ENCODE data around the gene TMEM170B.
"Not testable (repeated sequence)": the region's sequence is repeated elsewhere in the genome, so short reads cannot be mapped to it uniquely, and the experiment has no call there.

TMEM170B gene

DNA sequence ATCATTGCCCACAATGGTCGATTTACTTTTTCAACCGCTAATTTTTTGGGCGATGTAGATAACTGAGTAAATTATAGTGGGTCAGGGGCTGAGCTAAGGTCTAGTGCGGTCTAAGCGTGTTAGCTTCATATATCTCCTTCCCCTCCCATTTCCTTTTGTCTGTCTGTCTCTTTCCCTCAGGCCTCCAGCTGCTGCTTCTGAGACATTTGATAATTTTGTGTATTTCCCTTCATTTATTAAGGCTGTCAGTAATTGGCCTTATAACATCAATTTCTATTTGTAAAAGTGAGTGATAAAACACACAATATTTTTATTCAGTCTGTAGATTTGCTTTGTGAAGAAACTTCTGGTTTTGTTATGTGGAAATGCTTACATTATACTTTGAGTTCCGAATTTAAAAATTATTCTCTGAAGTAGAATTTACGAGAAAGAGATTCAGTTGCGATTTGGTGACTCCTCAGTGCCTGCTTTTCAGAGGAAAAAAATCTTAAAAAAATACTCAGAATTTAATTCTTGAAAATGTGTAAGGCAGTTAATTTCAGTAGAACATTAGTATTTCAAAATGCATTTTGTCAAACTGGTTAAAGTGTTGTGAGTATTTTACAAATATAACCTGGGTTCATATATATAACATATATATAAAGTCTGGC lies 1.4 kb downstream of the TMEM170B start:
- H3K4me3 ChIP-seq (ENCODE audit: low read length): no peak overlapping the region
- no peak for DNase-seq (ENCODE audit: low read depth)
- TF ChIP-seq, protein P1, sequence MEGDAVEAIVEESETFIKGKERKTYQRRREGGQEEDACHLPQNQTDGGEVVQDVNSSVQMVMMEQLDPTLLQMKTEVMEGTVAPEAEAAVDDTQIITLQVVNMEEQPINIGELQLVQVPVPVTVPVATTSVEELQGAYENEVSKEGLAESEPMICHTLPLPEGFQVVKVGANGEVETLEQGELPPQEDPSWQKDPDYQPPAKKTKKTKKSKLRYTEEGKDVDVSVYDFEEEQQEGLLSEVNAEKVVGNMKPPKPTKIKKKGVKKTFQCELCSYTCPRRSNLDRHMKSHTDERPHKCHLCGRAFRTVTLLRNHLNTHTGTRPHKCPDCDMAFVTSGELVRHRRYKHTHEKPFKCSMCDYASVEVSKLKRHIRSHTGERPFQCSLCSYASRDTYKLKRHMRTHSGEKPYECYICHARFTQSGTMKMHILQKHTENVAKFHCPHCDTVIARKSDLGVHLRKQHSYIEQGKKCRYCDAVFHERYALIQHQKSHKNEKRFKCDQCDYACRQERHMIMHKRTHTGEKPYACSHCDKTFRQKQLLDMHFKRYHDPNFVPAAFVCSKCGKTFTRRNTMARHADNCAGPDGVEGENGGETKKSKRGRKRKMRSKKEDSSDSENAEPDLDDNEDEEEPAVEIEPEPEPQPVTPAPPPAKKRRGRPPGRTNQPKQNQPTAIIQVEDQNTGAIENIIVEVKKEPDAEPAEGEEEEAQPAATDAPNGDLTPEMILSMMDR (IDR thresholded peaks at IDR 0.05; ENCODE audit: insufficient read depth, low read depth, low read length, missing control alignments): no peak

DNA sequence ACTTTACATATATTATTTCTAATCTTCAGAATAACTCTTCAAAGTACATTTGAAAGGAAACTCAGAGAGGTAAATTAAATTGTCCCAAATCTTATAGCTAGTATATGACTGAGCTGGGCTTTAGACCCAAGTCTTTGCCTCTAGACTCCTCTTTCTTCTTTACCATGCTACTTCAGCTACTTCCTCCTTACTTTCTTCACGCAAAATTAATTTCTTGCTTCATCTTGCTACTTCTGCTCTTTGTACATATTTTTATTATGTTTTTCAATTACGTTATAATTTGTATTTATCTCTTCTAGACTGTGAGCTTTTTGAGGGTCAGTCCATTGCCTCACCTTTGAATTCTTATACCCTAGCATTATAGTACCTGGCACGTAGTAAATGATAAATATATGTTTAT lies 5.3 kb downstream of the TMEM170B start:
- no peak overlapping the region for H3K4me3 ChIP-seq (ENCODE audit: low read length)
- TF ChIP-seq, protein P1 (IDR thresholded peaks at IDR 0.05; ENCODE audit: insufficient read depth, low read depth, low read length, missing control alignments): no peak
- DNase-seq (ENCODE audit: low read depth): no peak

DNA sequence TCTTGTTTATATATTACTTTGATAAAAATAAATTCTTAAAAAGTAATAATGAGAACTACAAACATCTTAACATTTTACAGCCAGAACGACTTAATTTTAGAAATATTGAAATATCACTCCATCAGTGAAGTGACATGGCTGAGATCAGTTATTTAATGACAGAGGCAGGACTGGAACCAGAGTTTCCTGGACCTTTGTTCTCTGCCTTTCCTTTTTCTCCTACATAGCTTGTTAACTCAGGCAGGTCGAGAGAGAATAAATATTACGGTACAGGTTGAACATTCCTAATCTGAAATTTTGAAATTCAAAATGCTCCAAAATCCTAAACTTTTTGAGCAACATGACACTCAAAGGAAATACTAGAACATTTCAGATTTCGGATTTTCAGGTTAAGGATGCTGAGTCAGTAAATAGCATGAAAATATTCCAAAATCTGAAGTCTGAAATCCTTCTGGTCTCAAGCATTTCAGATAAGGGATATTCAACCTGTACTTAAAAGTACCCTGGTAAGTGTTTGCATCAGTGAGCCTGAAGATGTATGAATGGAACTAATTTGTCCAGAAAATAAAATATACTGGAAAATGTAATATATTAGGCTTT lies 6.5 kb downstream of the TMEM170B start:
- TF ChIP-seq, protein P1 (IDR thresholded peaks at IDR 0.05; ENCODE audit: insufficient read depth, low read depth, low read length, missing control alignments): no peak
- H3K4me3 ChIP-seq (ENCODE audit: low read length): no peak overlapping the region
- no peak for DNase-seq (ENCODE audit: low read depth)

DNA sequence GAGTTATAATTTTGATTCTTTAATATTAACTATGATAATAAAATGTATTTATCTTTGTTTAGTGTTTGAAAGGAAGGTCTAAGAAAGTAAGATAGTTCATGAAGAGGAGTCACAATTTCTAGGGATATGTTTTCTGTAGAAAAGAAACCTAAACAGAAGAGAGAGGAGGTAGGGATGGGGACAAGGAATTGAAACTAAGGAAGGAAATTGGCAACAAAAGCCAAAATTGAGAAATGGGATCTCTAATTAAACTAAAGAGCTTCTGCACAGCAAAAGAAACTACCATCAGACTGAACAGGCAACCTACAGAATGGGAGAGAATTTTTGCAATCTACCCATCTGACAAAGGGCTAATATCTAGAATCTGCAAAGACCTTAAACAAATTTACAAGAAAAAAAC lies 10.3 kb downstream of the TMEM170B start:
- H3K4me3 ChIP-seq (ENCODE audit: low read length); DNase-seq (ENCODE audit: low read depth): not testable (repeated sequence)

DNA sequence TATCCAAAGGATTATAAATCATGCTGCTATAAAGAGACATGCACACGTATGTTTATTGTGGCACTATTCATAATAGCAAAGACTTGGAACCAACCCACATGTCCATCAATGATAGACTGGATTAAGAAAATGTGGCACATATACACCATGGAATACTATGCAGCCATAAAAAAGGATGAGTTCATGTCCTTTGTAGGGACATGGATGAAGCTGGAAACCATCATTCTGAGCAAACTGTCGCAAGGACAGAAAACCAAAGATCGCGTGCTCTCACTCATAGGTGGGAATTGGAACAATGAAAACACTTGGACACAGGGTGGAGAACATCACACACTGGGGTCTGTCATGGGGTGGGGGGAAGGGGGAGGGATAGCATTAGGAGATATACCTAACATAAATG lies 11.0 kb downstream of the TMEM170B start:
- not testable (repeated sequence) for DNase-seq (ENCODE audit: low read depth); H3K4me3 ChIP-seq (ENCODE audit: low read length)

DNA sequence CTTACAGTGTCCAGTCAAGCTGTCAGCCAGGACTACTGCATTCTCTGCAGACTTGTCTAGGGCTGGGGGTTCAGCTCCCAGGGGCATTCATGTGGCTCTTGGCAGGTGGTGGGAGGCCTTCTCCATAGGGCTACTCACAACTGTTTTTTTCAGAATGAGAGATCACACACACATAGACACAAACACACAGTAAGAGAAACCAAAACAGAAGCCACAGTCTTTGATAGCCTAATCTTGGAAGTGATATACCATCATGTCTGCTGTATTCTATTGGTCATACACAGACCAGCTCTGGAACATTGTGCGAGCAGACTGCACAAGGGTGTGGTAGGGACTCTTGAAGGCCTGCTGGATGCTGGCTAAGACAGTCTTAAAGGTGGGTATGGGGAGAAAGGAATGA lies 13.5 kb downstream of the TMEM170B start:
- TF ChIP-seq, protein P1 (IDR thresholded peaks at IDR 0.05; ENCODE audit: insufficient read depth, low read depth, low read length, missing control alignments): no peak

DNA sequence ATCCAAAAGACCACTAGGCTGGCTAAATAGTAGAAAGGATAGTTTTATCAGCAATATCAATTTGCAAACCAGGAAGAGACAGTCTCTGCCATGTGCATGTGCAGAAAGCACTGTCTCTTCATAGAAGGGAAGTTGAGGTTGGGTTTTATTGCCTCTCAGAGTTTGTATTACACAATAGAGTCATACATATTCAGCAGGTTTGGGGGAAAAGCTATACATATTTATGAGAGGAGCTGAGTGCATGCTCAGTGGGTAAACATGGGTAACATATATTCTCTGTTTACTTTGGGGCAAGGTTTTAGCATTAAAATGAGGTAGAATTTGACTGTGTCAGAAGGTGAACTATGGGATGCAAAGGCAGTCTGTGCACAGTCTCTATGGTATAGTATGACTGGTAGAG lies 14.9 kb downstream of the TMEM170B start:
- TF ChIP-seq, protein P1 (IDR thresholded peaks at IDR 0.05; ENCODE audit: insufficient read depth, low read depth, low read length, missing control alignments): no peak
- no peak overlapping the region for H3K4me3 ChIP-seq (ENCODE audit: low read length)
- DNase-seq (ENCODE audit: low read depth): no peak

More for the DNA sequence above, 13.5 kb downstream of the TMEM170B start:
- H3K4me3 ChIP-seq (ENCODE audit: low read length): no peak overlapping the region
- no peak for DNase-seq (ENCODE audit: low read depth)

DNA sequence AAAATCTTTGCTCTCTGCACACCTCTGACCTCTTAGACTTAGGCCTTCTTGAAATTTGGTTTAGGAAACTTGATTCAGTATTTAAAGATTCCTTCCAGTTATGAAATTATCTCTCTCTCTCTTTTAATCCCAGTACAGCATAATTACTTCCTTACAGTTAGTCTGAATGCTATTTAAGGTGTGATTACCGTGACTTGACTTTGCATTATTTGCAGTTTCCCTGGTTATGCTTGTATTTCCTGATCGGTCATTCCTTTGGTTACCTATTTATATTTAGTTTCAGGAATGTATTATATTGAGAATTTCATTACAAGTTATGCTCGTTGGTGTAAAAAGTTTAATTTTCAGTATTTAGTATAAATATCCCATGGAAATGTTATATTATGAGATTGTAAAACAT lies 16.3 kb downstream of the TMEM170B start:
- H3K4me3 ChIP-seq (ENCODE audit: low read length): no peak overlapping the region

More for the DNA sequence above, 16.3 kb downstream of the TMEM170B start:
- TF ChIP-seq, protein P1 (IDR thresholded peaks at IDR 0.05; ENCODE audit: insufficient read depth, low read depth, low read length, missing control alignments): no peak
- no peak for DNase-seq (ENCODE audit: low read depth)
